GM12865 (cell line): ENCODE measurements around the gene EIF1B.

Source experiments
- DNase-seq: peaks from one replicate; pipeline ENCODE4 v3.0.0; 2010; ENCODE audit warnings: low read depth
- H3K4me3 ChIP-seq: 2 replicates; pipeline ENCODE4 v1.5.1; 2011; ENCODE audit warnings: mild to moderate bottlenecking, low read depth, low read length, control low read depth
- TF ChIP-seq, protein P1 (sequence below): IDR thresholded peaks from 2 replicates; pipeline ENCODE4 v1.5.1; 2011; ENCODE audit warnings: low read length, control low read depth, low read depth, inconsistent platforms; ENCODE audit not compliant: insufficient read depth; ENCODE audit errors: missing control alignments

EIF1B gene

DNA sequence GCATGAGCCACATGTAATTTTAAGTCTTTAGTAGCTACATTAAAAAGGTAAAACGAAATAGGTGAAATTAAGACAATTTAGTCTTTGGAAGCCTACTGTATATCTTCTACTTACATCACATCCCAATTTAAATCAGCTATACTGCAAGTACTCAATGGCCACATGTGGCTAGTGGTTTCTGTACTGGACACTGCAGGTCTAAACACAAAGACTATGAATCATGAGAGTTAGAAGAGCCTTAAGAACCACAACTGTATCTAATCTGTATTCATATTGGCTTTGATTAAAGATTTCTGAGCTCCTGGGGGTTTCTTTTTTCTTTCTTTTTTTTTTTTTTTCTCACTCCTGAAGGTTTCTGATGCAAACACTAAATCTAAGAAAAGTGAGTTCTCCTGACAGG, 2.3 kb upstream of the EIF1B start:
- TF ChIP-seq, protein P1, sequence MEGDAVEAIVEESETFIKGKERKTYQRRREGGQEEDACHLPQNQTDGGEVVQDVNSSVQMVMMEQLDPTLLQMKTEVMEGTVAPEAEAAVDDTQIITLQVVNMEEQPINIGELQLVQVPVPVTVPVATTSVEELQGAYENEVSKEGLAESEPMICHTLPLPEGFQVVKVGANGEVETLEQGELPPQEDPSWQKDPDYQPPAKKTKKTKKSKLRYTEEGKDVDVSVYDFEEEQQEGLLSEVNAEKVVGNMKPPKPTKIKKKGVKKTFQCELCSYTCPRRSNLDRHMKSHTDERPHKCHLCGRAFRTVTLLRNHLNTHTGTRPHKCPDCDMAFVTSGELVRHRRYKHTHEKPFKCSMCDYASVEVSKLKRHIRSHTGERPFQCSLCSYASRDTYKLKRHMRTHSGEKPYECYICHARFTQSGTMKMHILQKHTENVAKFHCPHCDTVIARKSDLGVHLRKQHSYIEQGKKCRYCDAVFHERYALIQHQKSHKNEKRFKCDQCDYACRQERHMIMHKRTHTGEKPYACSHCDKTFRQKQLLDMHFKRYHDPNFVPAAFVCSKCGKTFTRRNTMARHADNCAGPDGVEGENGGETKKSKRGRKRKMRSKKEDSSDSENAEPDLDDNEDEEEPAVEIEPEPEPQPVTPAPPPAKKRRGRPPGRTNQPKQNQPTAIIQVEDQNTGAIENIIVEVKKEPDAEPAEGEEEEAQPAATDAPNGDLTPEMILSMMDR = no peak
- H3K4me3 ChIP-seq = no peak overlapping the region
- no peak for DNase-seq

DNA sequence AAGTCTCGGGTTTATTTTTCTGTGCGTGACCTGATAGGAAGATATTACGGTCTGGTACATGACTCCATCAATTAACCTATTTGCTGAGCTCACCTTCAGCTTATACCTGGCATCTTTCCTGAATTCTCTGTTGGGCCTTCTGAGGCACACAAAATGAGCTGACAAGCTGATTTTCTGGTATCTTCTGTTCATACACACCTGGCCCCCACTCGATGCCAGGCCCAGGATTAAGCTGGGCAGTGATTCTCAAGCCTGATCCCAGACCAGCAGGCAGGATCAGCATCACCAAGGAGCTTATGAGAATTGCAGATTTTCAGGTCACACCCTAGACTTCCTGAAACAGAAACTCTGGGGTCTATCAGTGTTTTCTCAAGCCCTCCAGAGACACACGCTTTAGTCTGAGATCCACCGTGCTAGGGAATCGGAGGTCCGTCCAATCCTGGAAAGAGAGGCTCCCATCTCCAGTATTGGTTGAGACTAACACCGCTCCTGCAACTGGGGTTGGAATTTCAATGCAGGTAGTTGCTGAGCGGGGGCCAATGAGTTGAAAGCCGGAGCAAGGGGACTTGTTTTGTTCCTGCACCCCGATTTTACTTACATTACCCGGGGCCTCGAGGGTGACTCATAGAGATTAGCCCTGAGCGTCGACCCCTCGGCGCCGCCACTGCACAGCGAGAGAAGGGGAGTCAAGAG, 636 bp upstream of the EIF1B start:
- peak; percentile 19 for DNase-seq

DNA sequence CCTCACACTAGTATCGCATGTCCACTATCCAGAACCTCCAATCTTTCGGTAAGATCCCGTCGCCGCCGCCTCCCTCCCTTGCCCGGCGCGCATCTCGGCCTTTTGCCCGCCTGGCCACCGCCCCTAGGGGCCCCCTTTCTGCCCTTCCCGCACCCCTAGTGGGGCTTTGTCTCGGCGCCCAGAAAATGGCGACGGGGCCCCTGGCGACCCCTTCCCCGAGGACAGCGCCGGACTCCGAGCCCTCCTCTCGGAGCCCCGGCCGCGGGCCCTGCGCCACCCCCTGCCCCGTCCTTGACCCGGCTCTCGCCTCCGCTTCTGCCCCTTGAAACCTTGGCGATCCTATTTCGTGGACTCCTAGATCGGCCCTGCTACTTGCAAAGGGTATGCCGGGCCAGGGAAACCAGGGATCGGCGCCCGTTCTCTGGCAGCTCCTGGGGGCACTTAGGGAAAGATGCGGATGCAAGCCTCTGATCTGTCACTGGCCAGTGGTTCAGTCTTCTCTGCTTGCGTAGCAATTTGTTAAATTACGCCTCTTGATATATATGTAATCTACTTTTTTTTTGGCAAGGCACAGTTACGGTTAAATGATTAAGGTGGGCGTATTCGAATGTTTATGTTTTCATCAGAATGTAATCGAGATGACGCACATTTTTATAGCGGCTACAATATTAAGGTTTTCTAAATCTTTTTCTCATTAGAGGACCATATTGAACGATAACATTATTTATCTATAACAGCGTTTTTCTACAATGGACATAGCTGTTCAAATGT, 603 bp downstream of the EIF1B start:
- peak overlapping the region; percentile 96 for H3K4me3 ChIP-seq
- DNase-seq = peak; percentile 37
- TF ChIP-seq, protein P1 = no peak

More for the DNA sequence above, 636 bp upstream of the EIF1B start:
- peak overlapping the region; percentile 68 for H3K4me3 ChIP-seq
- TF ChIP-seq, protein P1 = no peak

DNA sequence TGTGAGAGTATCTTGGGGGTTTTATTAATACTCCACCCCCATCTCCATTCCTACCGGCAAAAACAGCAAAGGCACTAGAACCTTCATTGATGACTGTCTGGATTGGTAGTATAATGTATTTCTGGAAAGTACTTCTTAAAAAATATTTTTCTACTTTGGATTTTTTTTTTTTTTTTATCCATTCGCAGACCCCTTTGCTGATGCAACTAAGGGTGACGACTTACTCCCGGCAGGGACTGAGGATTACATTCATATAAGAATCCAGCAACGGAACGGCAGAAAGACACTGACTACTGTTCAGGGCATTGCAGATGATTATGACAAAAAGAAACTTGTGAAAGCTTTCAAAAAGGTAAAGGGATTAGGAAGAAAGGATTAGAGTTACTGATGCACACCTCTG, 1.2 kb downstream of the EIF1B start:
- no peak for DNase-seq
- peak overlapping the region; percentile 96 for H3K4me3 ChIP-seq
- TF ChIP-seq, protein P1 = no peak

DNA sequence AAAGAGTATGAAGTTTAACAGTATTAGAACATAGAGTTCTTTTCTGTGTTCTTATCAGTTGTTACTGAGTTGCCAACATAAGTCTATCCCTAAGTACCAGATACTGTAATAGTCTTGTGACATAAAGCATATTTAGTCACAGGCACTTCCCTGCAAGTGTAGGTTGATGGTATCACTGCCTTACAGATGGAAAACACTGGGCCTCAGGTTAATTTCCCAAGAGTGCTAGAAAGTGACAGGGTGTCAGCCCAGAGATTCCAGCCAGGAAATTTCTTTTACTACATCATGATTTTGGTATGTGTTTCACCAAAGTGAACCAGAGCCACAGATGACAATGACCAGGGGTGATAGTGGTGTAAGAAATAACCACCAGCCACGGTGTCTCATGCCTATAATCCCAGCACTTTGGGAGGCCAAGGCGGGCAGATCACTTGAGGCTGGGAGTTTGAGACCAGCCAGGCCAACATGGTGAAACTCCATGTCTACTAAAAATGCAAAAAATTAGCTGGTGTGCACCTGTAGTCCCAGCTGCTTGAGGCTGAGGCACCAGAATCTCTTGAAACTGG, 3.2 kb downstream of the EIF1B start:
- no peak for DNase-seq
- TF ChIP-seq, protein P1 = no peak
- no peak overlapping the region for H3K4me3 ChIP-seq

DNA sequence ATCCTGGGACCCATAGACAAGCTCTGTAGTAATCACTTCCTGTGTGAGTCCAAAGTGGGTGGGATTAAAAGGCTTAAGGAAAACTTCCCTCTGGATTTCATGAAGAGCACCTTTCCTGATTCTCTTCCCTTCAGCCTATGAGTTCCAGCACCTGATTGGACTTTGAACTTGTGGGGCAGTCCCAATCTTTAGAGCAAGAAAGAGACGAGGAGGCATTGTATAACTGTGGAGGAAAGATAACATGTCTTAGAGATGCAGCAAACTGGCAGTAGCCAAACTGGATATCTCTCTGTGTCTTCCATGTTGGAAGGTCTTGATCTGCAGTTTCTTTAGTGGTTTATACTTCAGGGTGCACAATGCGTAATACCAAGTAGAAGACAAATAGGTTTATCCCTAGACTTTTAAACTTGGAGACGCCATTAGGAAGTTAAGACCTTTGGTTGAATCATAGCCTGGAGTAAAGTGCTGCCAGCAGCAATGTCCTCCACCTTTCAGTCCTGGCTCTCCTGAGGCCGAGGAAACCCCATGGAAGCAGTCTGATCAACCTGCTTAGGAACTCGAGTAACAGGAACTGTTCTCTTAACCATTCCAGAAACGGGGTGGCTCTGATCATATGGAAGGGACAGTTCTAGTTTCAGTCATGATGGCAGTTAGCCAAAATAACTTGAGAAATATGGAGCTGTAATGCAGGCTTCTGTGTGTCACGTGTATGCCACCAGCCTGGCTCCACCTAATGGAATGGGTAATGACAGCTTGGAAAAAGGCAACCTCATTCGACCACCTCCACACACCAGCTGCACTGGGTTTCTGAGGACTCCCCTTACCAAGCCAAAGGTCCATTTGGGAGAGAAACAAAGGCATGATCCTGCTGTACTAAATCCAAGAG, 4.7 kb downstream of the EIF1B start:
- TF ChIP-seq, protein P1 = no peak
- no peak overlapping the region for H3K4me3 ChIP-seq
- no peak for DNase-seq
